ENCODE results near the gene IGF1R.
"Not testable (repeated sequence)": the region's sequence is repeated elsewhere in the genome, so short reads cannot be mapped to it uniquely, and the experiment has no call there.

IGF1R gene

GRCh38 chr15:98964466-98965133 is 316.3 kb downstream of the IGF1R start:
- DNase-seq (ENCODE audit: low read depth) = no peak

GRCh38 chr15:98965134-98965491 is 316.8 kb downstream of the IGF1R start:
- not testable (repeated sequence) for DNase-seq (ENCODE audit: low read depth)

DNA sequence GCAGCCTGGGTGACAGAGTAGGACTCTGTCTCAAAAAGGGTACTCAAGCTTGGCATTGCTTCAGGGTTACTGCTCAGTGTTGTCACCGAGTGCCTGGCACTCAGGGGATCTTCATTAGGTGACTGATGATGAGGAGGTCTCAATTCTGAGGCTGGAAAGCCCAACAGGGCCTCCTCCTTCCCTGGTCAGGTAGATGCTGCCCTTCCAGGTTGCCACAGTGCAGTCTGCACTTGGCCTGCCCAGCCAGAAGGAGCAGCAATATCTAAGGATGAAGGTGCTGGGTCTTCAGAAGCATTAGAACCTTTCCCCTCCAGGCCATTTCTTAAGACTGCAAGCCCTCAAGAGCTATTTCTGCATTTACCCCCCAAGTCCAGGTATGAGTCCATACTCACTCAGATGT is 317.3 kb downstream of the IGF1R start:
- DNase-seq (ENCODE audit: low read depth) = no peak

DNA sequence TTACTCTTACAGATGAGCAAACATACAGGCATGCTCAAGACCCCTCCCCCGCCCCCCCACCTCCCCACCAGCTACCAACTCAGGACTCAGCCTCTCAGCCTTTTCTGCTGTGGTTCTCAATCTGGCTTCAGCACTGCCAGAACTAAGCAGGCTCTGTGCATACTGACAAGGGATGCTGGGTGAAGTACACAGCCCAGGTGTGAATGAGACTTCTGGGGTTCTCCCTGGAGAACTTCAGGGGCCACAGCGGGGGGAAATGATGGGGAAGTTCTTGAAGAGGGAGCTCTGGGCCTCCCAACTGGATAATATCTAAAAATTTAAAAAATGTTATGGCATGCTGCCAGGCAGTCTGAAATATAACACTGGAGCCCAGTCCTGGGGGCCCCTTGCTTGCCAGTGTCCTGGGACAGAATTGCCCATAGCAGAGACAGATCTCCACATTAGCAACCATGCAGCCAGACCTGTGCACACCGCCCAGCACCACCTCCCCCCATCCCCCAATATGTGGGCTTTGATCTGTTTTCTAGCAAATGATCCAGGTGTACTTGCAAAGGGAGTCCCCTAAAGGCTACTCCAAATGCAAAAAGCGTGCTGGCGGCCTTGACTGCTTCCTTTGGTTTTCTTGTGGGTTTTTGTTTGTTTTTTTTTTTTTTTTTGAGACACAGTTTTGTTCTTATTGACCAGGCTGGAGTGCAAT is 317.9 kb downstream of the IGF1R start:
- no peak for DNase-seq (ENCODE audit: low read depth)

GRCh38 chr15:98967096-98967495 is 318.8 kb downstream of the IGF1R start:
- DNase-seq (ENCODE audit: low read depth) = no peak

DNA sequence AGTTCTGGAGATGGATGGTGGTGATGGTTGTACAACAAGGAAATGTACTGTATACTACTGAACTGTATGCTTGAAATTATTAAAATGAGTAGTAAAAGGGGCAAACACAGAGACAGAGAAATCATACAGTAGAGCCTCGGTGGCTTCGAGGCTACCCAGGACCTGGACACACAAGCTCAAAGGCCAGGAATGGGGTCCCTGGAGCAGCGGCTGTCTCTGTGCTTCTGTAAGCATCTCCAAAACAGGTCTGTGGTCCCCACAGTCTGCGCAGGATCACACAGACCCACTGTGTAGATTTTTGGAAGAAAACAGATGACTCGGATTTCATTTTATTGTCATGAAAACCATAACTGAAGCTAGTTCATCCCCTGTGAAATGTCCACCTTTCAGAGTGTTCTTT is 319.6 kb downstream of the IGF1R start:
- no peak for DNase-seq (ENCODE audit: low read depth)

- DNase-seq (ENCODE audit: low read depth) = no peak
These were observed 320.2 kb downstream of the IGF1R start for GRCh38 chr15:98968576-98968975.

GRCh38 chr15:98969126-98969735 is 320.9 kb downstream of the IGF1R start:
- DNase-seq (ENCODE audit: low read depth) = no peak

DNA sequence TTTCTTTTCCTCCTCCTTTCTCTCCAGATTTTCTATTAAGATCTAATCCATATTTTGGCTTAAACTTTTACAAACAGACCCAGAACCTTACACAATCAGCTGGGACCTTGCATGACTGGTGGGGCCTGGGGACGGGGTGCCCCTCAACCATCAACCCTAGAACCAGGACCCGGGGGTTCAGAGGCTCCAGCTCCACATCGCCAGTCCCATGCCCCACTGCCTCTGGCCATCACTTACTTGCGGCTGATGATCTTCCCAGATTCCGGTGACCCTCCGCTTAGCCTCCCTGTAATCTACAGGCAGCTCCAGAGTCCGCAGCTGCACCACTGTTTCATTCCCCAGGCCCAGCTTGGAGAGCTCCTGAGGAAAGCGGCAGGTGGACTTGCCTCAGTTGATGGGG is 322.5 kb downstream of the IGF1R start:
- no peak for DNase-seq (ENCODE audit: low read depth)

DNA sequence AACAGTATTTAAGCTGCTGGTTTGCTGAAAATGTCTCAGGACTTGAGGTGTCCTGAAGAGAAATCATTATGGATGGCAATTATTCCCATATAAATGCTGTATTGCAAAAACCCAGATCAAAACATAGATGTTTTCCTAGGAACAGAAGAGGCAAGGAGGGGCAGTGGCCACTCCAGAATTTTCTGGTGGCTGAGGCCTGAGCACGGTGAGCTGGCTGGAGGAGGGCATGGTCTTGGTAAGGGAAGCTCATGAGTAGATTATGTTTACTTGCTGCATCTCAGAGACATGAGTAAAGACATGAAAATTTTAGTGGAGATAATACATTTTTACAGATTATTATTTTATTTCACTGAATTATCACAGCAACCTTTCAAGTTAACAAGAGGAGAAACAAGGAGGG is 328.2 kb downstream of the IGF1R start:
- DNase-seq (ENCODE audit: low read depth) = no peak

DNA sequence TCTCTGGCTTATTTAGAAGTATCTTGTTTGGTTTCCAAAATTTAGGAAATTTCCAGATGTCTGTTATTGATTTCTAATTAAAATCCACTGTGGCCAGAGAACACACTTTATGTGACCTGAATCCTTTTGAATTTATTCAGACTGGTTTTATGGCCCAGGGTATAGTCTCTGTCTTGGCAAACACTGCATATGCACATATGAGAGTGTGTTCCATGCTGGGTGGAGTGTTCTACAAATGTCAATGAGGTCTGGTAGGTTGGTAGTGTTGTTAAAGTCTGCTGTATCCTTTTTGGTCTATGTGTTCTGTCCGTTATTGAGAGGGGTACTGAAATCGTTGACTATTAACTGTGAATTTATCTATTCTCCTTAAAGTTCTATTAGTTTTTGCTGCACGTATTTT is 329.1 kb downstream of the IGF1R start:
- no peak for DNase-seq (ENCODE audit: low read depth)

GRCh38 chr15:98978153-98978552 is 329.8 kb downstream of the IGF1R start:
- no peak for DNase-seq (ENCODE audit: low read depth)

GRCh38 chr15:98980899-98981228 is 332.5 kb downstream of the IGF1R start:
- no peak for DNase-seq (ENCODE audit: low read depth)

DNA sequence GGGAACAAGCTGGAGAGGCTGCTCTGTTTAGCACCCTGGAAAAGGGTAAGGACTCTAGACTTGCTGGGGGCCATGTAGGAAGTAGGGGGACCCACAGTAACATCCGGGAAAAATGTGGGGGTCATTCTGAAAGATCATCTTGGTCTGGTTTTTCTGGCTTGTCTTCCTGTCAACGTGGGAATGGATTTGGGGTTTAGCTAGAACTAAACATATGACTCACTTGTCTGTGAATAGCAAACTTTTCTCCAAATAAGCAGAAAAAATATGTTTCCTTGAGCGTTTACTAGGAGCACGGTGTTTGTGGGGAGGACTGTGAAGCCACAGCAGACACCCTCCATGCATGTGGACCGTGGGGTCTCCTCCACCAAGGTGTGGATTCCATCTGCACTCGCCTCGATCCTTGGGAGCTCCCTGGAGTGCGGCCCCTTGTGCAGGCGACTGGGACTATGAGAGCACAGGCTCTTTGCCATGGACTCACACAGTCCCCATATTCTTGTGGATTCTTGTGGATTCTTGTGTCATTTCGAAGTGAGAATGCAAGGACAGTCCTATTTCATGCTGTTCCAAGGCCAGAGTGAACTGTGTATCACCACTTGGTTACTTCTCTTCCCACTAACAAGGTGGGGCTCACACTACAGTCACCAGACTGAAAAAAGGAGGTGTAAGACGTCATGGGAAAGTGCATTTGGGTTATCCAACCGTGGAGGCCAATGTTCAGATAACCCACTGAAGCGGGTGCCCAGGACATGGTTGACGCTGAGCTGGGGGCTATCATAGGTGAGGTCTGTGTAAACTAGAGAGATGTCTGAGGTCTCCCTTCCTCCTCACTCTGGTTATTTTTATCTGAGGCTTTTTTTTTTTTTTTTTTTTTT is 333.7 kb downstream of the IGF1R start:
- DNase-seq (ENCODE audit: low read depth) = no peak

DNA sequence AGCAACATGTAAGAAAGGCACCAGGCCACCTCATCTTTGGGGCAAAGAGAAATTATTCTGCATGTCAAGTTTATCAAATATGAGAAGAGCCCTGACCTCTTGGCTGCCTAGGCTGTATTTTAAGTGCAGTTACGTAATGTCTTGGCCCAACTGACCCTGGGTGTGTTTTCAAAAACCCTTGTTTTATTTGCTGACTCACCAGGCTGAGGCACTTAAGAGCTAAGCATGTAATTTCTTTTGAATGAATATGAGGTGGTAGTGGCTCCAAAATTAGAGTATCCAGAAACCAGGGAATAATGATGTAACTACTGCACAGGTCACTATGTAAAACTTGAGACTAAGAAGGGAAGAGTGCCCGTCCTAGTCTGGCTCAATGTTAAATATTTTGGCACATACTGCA is 335.0 kb downstream of the IGF1R start:
- DNase-seq (ENCODE audit: low read depth) = no peak

DNA sequence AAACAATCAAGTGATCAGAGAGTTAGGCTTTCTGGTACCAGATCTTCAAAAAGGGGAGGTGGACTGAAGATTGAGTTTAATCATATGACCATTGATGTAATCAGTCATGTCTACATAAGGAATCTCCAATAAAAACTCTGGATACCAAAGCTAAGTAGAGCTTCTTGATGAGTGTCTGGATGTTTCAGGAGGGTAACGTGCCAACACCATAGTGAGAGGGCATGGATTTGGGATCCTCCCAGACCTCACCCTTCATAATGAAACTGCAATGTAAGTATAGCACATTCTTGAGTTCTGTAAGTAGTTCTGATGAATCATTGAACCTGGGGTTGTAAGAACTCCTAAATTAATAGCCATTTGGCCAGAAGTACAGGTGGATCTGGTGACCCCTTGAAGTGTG is 337.9 kb downstream of the IGF1R start:
- no peak for DNase-seq (ENCODE audit: low read depth)

DNA sequence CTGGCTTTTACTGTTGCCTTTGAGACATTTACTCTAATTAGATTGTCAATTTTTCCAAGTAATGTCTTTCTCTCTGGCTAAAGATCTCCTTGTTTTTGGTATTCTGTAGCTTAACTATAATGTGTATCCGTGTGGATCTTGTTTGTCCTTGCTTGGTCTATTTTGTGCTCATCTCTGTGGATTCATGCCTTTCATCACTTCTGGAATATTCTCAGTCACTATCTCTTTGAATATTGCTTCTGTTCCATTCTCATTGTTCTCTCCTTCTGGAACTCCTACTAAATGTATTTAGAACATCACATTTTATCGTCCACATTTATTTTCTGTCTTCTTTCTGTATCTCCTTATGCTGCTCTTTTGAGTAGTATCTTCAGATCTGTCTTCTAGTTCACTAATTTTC is 346.6 kb downstream of the IGF1R start:
- no peak for DNase-seq (ENCODE audit: low read depth)

DNA sequence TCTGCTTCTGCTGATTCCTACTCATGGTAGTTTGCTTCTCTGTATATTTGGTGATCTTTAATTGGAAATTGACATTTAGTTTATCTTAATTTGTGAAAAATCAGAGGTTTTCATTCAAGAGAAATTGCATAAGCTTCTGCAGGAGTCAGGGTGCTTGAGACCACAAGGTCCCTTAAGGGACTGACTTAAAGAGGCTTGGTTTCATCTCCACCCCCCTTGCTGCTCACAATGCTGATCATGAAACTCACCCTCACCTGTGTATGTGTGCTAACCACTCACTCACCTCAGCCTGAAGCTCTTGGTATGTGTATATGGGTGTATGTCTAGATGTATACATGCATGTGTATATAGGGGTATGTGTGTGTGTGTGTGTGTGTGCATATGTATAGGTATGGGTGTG is 347.8 kb downstream of the IGF1R start:
- DNase-seq (ENCODE audit: low read depth) = no peak

- DNase-seq (ENCODE audit: low read depth) = no peak
These were observed 348.3 kb downstream of the IGF1R start for GRCh38 chr15:98996624-98997023.

GRCh38 chr15:98997312-98997711 is 349.0 kb downstream of the IGF1R start:
- no peak for DNase-seq (ENCODE audit: low read depth)

- DNase-seq (ENCODE audit: low read depth) = no peak
These were observed 349.4 kb downstream of the IGF1R start for GRCh38 chr15:98997755-98998154.

GRCh38 chr15:98998279-98998678 is 349.9 kb downstream of the IGF1R start:
- no peak for DNase-seq (ENCODE audit: low read depth)

GRCh38 chr15:98999233-98999632 is 350.9 kb downstream of the IGF1R start:
- no peak for DNase-seq (ENCODE audit: low read depth)

Measured in activated gamma-delta T cell treated with anti-CD3 and anti-CD28 coated beads, Interleukin-2, amount 50 U/mL, for 16 hours (primary cell).